Fibroblast of the conjunctiva (primary cell): ENCODE measurements around the gene CASD1.

Source experiments
- DNase-seq: peaks from one replicate; pipeline ENCODE4 v3.0.0-alpha.2; 2010; ENCODE audit warnings: low read depth

The CASD1 gene

GRCh38 chr7:94584113-94584512, 74.5 kb downstream of the CASD1 start:
- DNase-seq, result peak; percentile 53

DNA sequence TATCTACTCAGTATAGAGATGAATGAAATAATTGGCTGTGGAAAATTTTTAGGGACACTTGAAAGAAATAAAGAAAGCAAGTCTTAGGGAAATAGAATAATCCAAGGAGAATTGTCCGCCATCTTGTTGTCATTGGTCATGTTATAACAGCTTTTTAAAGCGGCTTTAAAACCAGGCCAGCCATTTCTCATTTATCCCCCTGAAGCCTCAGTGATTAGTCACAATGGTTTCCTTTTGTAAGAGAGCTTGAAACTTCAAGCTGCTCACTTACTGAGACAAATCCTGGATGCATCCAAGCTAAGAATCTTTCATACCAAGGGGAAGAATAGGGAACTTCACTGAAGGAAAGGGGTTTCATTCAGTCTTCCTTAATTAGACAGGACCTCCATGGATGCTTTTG, 78.5 kb downstream of the CASD1 start:
- DNase-seq, result no peak

- no peak for DNase-seq
Observed at GRCh38 chr7:94590526-94591162, 81.0 kb downstream of the CASD1 start.

- no peak for DNase-seq
Observed at GRCh38 chr7:94591176-94591575, 81.6 kb downstream of the CASD1 start.

DNA sequence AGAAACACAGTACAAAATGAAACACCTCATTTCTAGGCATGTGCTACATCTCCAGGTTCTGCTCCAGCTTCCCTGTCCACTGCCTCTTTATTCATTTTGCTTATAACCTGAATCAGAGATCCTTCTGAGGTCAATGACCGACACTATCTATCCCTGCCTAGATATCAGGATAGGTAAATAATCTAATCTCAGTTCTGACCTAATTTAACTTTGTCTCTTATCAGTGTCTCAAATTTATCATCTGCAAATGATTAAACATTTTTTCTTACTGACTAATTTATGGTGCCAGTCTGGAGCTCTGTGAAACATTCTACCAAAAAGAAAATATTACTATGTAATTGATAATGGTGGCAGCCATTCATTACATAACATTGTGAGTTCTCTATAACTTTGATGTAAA, 85.3 kb downstream of the CASD1 start:
- DNase-seq, result no peak

- DNase-seq, result no peak
Observed at GRCh38 chr7:94595717-94596116, 86.1 kb downstream of the CASD1 start.

GRCh38 chr7:94600267-94600666, 90.7 kb downstream of the CASD1 start:
- no peak for DNase-seq

DNA sequence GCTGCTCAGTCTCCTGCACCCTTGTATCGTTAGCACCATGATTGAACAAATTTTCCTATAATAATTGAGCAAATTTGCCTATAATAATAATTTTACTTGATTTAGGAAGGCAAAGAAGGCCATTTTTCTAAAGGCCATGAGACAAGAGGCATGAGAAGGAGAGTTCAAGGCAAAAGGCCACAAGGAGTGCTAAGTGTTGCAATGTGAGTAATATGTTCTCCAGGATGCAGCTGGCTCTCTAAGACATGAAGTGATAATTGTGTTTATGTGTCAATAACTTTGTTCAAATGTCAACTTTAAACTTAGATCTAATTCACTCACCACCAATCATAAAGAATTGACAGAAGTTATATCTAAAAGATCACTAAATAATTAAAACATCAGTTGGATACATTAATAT, 92.6 kb downstream of the CASD1 start:
- DNase-seq, result no peak

DNA sequence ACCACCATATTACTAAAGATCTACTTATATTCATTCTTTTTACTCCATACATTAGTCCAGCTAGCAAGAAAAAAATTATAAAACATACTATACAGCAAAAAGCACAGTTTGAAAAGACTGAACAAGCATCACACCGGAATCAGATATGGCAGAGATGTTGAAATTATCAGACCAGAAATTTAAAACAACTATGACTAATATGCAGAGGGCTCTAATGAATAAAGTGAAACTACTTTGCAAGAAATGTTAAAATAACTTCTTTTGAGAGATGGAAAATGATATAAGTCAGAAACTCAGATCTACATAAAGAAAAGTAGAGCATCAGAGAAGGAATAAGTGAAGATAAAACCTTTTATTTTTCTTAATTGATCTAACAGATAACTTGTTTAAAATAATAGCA, 95.4 kb downstream of the CASD1 start:
- DNase-seq, result no peak
